Ovary (tissue), 9 donors: ENCODE results near the gene CELF1. TPM values are rescaled to one million over a fixed set of nuclear protein-coding genes. Genes with fewer than 3 reads are reported as not detected.

Source experiments
- DNase-seq, 5 donors: peaks; one replicate each; pipeline ENCODE4 v3.0.0-alpha.2; 2019 to 2020
- H3K27ac ChIP-seq, 2 donors: fragments of 200-600 bp; one replicate each; pipeline versions ENCODE4 v1.5.1 to v1.8.0; 2019 to 2022
- H3K27me3 ChIP-seq: fragments of 200-600 bp; one replicate; pipeline ENCODE4 v1.8.0; 2022
- H3K36me3 ChIP-seq: fragments of 200-600 bp; sonication (generic); one replicate; pipeline ENCODE4 v1.5.1; 2019
- H3K4me1 ChIP-seq: one replicate; pipeline ENCODE4 v1.8.1; 2013; ENCODE audit warnings: mild to moderate bottlenecking, moderate library complexity; ENCODE audit not compliant: insufficient read depth
- H3K4me3 ChIP-seq: fragments of 200-600 bp; sonication (generic); one replicate; pipeline ENCODE4 v1.5.1; 2017
- H3K9me3 ChIP-seq, 2 donors: fragments of 200-600 bp in 1 of 2; sonication (generic) in 1 of 2; one replicate each; pipeline versions ENCODE4 v1.5.1 to v1.8.1; 2013 to 2019; ENCODE audit warnings: mild to moderate bottlenecking in 1 of 2, moderate library complexity in 1 of 2
- CTCF ChIP-seq, 3 donors: fragments of 450-650 bp in 2 of 3; fragments of 200-600 bp in 1 of 3; IDR thresholded peaks; one replicate each; pipeline versions ENCODE4 v1.5.1 to v1.8.0; 2016 to 2022; ENCODE audit warnings: antibody characterized with exemption in 3 of 3, mild to moderate bottlenecking in 1 of 3
- EP300 ChIP-seq: sonication (generic); formaldehyde crosslinking; IDR thresholded peaks from one replicate; pipeline ENCODE4 v1.6.1; 2017; ENCODE audit warnings: antibody characterized with exemption
- POLR2A ChIP-seq: fragments of 450-650 bp; IDR thresholded peaks from one replicate; pipeline ENCODE4 v1.6.1; 2017; ENCODE audit warnings: antibody characterized with exemption, mild to moderate bottlenecking, moderate library complexity
- WGBS, 3 donors: extraction: QIAGEN DNeasy Blood & Tissue Kit in 1 of 3; methylation state at CpG; one replicate each; pipeline versions ENCODE4 v1.1.5 to v1.1.7; 2013 to 2017; 5-methylcytosine and 5-hydroxymethylcytosine counted together
- intact Hi-C, 4 donors: fragments of 100-400 bp; cut with DNase I; formaldehyde crosslinking; loops; one replicate each; pipeline versions ENCODE4 v1.11.0 to v1.15.1; 2022 to 2023
- polyA plus RNA-seq, 2 donors: library from polyadenylated mRNA; stranded (reverse); fragments of 200-250 nt in 1 of 2; fragments of 350-450 nt in 1 of 2; fragmentation: Illumina TruSeq in 1 of 2; extraction: RNeasy Lipid Tissue Mini Kit (QIAGEN cat#74804) in 1 of 2; gene quantifications; one replicate each; pipeline ENCODE4 v1.2.3, GENCODE V29; 2013 to 2014
- total RNA-seq, 7 donors: library from RNA; depleted of rRNA in 2 of 7; stranded (reverse); fragments of >200 nt in 2 of 7; fragmentation: NEBNext Ultra II Directional in 3 of 7; extraction: Animal tissue kit (Norgen Biotek cat#: 25700) in 3 of 7; gene quantifications; one replicate each; pipeline versions ENCODE4 v1.1.0 to v1.2.4, GENCODE V29; 2016 to 2023
- donor health status: DM: no; HTN: no; CAD: no; lungs with moderate emphysema.
- donor health status: DM: no; HTN: no; CAD: no.
- donor health status: Bipolar disorder and iron deficiency.
- donor health status: DM: yes; HTN: yes; CAD: no.
- donor health status: DM: no; HTN: no; CAD: no.
- donor health status: DM: yes; HTN: yes; CAD: no.

Gene CELF1
- total and polyA plus RNA-seq, 9 donors, result 25.0 to 109 (median 71.5) TPM

- 1 to 7% (median 5%) methylated on average over 5 of the region's 5 CpGs for WGBS, 3 donors
- H3K36me3 ChIP-seq, result no peaks in the 10 kb centered on the region
- TF ChIP-seq CTCF (IDR thresholded peaks at IDR 0.05), result no peak
- TF ChIP-seq EP300, result no peak
- no peak for TF ChIP-seq POLR2A
- no peak for DNase-seq
- H3K4me1 ChIP-seq, result peaks cover 12% of the 10 kb centered on the region
- intact Hi-C loops, result loop anchor here in 1 of 4 donors (10.0 kb wide), 1 partner anchor 49 kb away; no protein-coding TSS in a partner anchor
- H3K27me3 ChIP-seq, result no peaks in the 10 kb centered on the region
- H3K27ac ChIP-seq, result peak overlapping the region in 1 of 2 donors; percentile 45
- H3K9me3 ChIP-seq, result no peaks in the 10 kb centered on the region
- H3K4me3 ChIP-seq, result no peak overlapping the region
Observed at GRCh38 chr11:47466201-47466600, 86.7 kb downstream of the CELF1 start.

GRCh38 chr11:47464483-47464882 lies 88.4 kb downstream of the CELF1 start:
- TF ChIP-seq POLR2A, result no peak
- no peak for TF ChIP-seq EP300
- TF ChIP-seq CTCF (IDR thresholded peaks at IDR 0.05), result no peak
- H3K27ac ChIP-seq, result no peak overlapping the region
- no peaks in the 10 kb centered on the region for H3K9me3 ChIP-seq
- H3K27me3 ChIP-seq, result no peaks in the 10 kb centered on the region
- DNase-seq, result no peak
- no peaks in the 10 kb centered on the region for H3K36me3 ChIP-seq
- WGBS, 3 donors, result 89 to 94% (median 91%) methylated on average over 5 of the region's 5 CpGs
- peaks cover 12% of the 10 kb centered on the region for H3K4me1 ChIP-seq
- no peak overlapping the region for H3K4me3 ChIP-seq
- intact Hi-C loops, result loop anchor here in 1 of 4 donors (10.0 kb wide), 1 partner anchor 50 kb away; no protein-coding TSS in a partner anchor

- intact Hi-C loops, result loop anchor here in 1 of 4 donors (10.0 kb wide), 1 partner anchor 53 kb away; no protein-coding TSS in a partner anchor
- no peak overlapping the region for H3K27ac ChIP-seq
- no peaks in the 10 kb centered on the region for H3K9me3 ChIP-seq
- H3K4me3 ChIP-seq, result no peak overlapping the region
- H3K4me1 ChIP-seq, result peaks cover 3% of the 10 kb centered on the region
- TF ChIP-seq POLR2A, result no peak
- no peak for TF ChIP-seq CTCF (IDR thresholded peaks at IDR 0.05)
- no peak for TF ChIP-seq EP300
- DNase-seq, result no peak
- 96 to 97% (median 97%) methylated on average over 7 of the region's 7 CpGs for WGBS, 3 donors
- no peaks in the 10 kb centered on the region for H3K27me3 ChIP-seq
- no peaks in the 10 kb centered on the region for H3K36me3 ChIP-seq
Observed at GRCh38 chr11:47461876-47462275, 91.1 kb downstream of the CELF1 start.

- no peaks in the 10 kb centered on the region for H3K27me3 ChIP-seq
- no peak overlapping the region for H3K27ac ChIP-seq
- no peak for DNase-seq
- no peaks in the 10 kb centered on the region for H3K36me3 ChIP-seq
- peaks cover 1% of the 10 kb centered on the region for H3K4me1 ChIP-seq
- no peak overlapping the region for H3K4me3 ChIP-seq
- TF ChIP-seq EP300, result no peak
- no peak for TF ChIP-seq POLR2A
- no peak for TF ChIP-seq CTCF (IDR thresholded peaks at IDR 0.05)
- H3K9me3 ChIP-seq, result no peaks in the 10 kb centered on the region
- 87 to 96% (median 95%) methylated on average over 2 of the region's 2 CpGs for WGBS, 3 donors
- intact Hi-C loops, result loop anchor here in 1 of 4 donors (10.0 kb wide), 1 partner anchor 54 kb away; no protein-coding TSS in a partner anchor
Observed at GRCh38 chr11:47460571-47461235, 92.2 kb downstream of the CELF1 start.
